Inflammatory macrophage treated with lipopolysaccharide for 1 hour (primary cell): ENCODE measurements around the gene TRIM41.
"Not testable (repeated sequence)": the region's sequence is repeated elsewhere in the genome, so short reads cannot be mapped to it uniquely, and the experiment has no call there.

Experiments used
- DNase-seq, 2 donors: peaks; one replicate each; pipeline ENCODE4 v3.0.0-alpha.2; 2020 to 2022

Gene TRIM41

GRCh38 chr5:181223058-181223728 lies at the start of gene TRIM41:
Gene TRIM41, plus strand, starts transcription at chr5:181223281. Its CDS starts 719 bp downstream, at chr5:181224000.
- DNase-seq: peak; percentile 96 to 97

DNA sequence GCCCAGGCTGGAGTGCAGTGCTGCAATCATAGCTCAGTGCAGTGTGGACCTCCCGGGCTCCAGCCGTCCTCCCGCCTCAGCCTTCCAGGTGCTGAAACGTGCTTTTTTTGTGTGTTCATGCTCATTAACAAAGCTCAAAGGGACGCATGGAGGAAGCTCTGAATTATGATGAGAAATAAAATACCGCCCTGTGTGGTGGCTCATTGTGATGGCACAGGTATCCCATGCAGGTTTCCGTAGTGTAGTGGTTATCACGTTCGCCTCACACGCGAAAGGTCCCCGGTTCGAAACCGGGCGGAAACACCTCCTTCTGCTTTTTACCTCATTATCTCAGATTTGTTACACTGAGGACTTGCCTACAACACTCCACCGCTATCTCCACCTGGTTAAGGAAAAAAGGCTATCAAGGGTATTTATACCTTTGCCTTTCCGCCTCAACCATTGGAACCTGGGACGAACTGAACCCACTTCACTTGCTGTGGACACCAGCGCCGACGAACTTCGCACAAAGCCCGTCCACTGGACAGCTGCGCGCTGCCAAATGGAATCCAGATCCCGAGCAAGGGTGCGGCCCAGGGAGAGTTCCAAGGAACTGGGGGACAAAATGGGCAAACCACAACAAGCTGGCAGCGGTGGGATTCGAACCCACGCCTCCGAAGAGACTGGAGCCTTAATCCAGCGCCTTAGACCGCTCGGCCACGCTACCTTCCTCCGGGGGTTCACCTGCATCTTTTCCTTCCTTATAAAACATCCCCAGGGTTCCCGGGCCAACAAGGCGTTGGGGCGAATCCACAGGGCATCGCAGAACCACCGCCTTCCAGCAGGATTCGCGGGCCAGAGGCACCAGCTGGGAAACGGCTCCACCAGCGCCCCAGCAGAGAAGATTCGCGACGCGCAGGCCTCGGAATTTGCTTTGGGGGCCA lies 49.4 kb upstream of the TRIM41 start:
- DNase-seq: no peak

GRCh38 chr5:181176254-181176952 lies 46.7 kb upstream of the TRIM41 start:
- no peak for DNase-seq

DNA sequence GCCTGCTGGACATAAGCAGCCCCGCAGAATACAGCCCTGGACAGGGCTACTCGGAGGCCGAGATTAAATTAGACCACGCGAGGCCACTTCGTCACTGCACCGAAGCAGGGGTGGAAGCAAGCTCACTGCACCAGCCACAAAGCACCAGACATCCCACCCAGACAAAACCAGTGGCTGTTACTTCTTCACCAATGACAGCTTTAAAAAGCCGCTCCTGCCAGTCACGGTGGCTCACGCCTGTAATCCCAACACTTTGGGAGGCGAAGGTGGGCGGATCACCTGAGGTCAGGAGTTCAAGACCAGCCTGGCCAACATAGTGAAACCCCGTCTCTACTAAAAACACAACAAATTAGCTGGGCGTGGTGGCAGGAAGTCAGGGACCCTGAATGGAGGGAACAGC lies 45.5 kb upstream of the TRIM41 start:
- not testable (repeated sequence) for DNase-seq

DNA sequence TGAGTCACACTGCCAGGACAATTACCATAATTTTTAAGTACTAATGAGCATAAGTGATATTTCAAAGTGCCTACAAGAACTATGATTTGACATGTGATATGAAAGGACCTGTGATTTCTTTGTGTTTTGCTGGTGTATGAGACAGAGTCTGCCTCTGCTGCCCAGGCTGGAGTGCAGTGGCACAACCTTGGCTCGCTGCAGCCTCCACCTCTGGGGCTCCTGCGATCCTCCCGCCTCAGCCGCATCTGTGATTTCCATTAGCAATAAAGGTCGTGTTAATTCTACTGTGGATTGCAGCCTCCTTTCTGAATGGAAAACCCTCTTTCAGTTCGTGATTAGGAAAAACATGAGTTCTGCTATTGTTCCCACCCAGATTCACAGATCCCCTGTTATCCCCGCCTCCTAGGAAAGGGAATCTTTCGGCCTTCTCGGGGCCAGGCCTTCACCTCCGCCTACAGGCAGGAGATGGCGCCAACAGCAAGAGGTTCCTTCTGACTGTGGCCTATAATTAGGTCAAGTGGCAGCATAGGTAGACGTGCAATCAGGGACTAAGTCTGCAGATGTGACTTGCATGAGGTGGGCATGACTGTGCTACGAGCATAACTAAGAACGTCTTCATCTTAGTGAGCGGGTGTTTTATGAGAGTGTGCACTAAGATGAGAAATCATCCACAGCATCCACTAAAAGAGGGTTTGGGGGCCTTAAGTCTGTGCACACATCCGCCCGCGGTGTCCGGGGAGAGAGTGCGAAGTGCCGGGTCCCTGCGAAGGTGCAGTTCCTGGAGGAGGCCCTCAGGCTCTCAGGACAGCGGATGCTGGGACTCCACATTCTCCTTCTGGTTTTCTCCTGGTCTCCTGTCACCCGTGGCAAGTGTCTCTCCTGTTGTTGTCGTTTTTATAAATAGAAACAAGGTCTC lies 41.2 kb upstream of the TRIM41 start:
- DNase-seq: peak; percentile 60 to 68

DNA sequence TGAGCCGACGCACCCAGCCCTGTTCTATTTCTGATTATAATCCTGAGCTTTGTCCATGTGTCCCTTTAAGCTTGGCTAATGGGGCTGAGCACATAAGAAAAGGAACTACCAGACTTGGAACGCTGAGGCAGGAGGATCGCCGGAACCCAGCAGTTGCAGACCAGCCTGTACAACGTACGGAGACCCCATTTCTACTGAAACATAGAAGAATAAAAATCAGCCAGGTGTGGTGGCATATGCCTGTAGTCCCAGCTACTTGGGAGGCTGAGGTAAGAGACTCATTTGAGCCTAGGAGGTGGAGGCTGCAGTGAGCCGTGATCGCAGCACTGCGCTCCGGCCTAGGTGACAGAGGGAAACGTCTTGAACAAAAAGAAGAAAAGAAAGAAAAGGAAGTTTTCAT lies 40.4 kb upstream of the TRIM41 start:
- no peak for DNase-seq

DNA sequence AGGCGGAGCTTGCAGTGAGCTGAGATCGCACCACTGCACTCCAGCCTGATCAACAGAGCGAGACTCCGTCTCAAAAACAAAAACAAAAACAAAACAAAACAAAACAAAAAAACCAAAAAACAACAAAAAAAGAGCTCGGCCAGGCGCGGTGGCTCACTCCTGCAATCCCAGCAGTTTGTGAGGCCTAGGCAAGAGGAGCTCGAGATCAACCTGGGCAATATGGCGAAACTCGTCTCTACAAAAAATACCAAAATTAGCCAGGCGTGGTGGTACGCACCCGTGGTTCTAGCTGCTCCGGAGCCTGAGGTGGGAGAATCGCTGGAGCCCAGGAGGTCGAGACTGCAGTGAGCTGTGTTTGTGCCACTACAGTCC lies 38.2 kb upstream of the TRIM41 start:
- DNase-seq: no peak

- no peak for DNase-seq
Measured at GRCh38 chr5:181185560-181185959, 37.5 kb upstream of the TRIM41 start.

- no peak for DNase-seq
Measured at GRCh38 chr5:181186022-181186421, 37.1 kb upstream of the TRIM41 start.

DNA sequence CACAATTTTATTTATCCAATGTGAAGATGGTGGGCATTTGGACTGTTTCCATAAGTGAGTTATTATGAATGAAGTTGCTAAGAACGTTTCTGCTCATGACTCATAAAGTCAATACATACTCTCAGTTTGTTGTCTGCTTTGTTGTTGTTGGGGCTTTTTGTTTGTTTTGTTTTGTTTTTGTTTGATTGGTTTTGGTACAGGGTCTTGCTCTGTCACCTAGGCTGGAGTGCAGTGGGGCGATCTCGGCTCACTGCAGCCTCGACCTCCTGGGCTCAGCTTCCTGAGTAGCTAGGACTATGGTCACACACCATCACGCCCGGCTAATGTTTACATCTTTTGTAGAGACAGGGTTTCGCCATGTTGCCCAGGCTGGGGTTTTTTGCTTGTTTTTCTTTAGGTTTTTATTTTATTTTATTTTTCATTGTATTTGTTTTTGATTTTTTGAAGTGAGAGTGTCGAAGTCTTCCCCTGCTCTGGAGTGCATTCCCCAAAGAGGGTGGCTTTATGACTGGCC lies 36.0 kb upstream of the TRIM41 start:
- DNase-seq: no peak

- DNase-seq: peak; percentile 55 to 75
Measured at GRCh38 chr5:181187500-181188213, 35.4 kb upstream of the TRIM41 start.

DNA sequence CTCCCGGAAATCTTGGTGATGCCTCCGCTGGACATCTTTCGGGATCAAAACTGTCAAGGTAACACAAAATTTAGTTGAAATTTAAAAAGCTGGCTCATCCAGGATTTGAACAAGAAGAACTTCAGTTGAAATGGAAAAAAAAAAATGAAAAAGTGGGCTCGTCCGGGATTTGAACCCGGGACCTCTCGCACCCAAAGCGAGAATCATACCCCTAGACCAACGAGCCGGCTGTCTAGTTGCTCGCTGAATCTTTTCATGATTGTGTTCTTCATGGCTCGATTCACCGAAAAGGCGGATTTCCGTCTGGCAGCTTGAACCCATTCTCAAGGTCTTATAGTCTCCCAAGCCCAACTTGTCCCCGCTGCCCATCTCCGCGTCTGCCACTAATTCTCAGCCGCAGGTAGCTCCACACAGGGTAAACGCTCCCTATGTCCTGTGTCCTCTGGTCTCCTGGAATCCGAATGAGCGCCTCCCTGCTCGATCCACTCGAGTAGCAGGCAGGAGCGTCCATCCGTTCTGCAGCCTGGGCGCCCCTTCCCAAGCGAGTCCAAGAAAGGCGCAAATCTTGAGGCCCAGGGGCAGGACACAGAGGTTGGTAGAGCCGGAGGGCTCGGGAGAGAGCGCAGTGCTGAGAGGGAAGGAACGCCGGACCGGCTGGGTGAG lies 34.2 kb upstream of the TRIM41 start:
- DNase-seq: peak; percentile 69 to 96

- DNase-seq: no peak
Measured at GRCh38 chr5:181189363-181189961, 33.6 kb upstream of the TRIM41 start.

GRCh38 chr5:181189962-181190710 lies 32.9 kb upstream of the TRIM41 start:
- no peak for DNase-seq

GRCh38 chr5:181190711-181191525 lies 32.2 kb upstream of the TRIM41 start:
- DNase-seq: no peak

DNA sequence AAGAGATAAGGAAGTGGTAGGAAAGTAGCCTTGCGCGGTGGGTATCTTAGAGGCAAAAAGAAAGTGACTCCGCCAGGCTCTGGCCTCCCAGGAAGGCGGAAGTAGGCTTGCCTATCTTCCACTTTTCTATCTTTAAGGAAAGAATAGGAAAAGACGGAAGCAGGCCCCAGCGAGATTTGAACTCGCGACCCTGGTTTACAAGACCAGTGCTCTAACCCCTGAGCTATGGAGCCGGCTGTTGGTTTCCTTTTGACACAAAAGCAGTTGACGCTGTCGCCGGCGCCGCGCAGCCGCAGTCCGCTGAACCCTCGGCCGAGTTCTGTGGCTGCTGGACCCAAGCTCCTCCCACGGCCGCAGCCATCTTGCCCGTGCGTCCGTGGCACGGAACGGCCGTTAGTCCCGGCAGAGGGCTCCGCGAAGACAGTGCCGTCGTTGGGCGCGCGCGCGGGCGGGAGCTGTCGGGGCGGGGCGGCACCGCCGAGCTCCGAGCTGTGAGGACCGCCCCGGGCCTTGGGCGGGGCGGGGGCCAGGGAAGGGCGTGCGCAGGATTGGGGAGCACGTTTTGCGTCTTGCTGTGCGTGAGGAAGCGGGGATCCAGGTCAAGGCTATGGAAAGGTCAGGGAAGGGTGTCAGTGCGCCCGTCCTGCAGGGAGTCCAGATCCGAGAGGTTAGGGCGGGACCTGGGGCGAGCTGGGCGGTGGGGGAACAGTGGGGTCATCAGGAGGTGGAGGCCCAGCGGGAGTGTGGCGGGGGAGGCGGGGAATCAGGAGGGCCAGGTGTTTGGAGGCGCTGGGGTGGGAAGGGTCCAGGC lies 31.4 kb upstream of the TRIM41 start:
- DNase-seq: peak; percentile 93 to 99

DNA sequence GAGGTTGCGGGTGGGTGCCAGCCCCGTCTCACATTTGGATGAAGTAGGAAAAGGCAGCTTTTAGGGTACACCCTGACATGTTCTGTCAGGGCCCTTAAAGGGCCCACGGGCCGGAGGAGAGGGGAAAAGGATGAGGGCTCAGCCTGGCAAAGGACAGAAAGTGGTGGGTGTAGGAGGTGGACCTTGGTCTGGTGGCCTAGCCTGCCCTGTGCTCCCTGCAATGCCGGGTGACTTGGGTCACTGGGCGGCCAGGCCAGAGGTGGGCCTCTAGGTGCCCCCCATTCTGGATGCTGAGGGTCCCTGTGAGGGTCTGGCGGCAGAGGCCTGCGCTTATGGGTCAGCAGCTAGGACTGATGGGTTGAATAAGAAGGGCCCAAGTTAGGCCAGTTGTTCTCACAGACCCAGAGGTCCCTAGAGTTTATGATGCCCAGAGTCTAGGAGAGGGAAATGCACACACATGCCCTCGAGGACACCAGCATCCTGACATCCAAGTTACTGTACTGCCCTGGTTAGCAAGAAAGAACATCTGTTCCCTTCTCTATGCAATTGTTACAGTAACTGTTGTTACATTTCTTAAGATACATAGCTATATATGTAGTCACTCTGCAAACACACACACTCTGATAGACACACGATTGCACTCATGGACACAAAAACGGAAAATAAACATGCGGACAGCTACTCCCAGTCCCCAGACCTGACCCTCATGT lies 30.6 kb upstream of the TRIM41 start:
- no peak for DNase-seq
